HepG2 (cell line): ENCODE measurements around the gene SGSH. TPM values are rescaled to one million over a fixed set of nuclear protein-coding genes. Genes with fewer than 3 reads are reported as not detected.

ENCODE experiments used
- BCL6 ChIP-seq: IDR thresholded peaks from 2 replicates; pipeline ENCODE4 v1.6.1; 2016; ENCODE audit warnings: missing genetic modification reagents, missing compliant biosample characterization
- BRCA1 ChIP-seq: sonication (generic); formaldehyde crosslinking; IDR thresholded peaks from 2 replicates; pipeline ENCODE4 v1.4.0; 2020; ENCODE audit warnings: missing genetic modification reagents
- CBFB ChIP-seq: sonication (generic); formaldehyde crosslinking; IDR thresholded peaks from 2 replicates; pipeline ENCODE4 v1.4.0; 2020; ENCODE audit warnings: missing genetic modification reagents
- CHD2 ChIP-seq: IDR thresholded peaks from 2 replicates; pipeline ENCODE4 v1.6.1; 2011; ENCODE audit warnings: low read depth, low read length, improper control_type of control experiment
- FOXP1 ChIP-seq, 2 experiments: fragments of 450-650 bp in 1 of 2; IDR thresholded peaks; 2 replicates each; pipeline ENCODE4 v1.6.1; 2017 to 2018; ENCODE audit warnings: antibody characterized with exemption in 1 of 2
- IKZF1 ChIP-seq: fragments of 450-650 bp; IDR thresholded peaks from 2 replicates; pipeline ENCODE4 v1.7.1; 2016
- MED1 ChIP-seq: sonication (generic); formaldehyde crosslinking; IDR thresholded peaks from 2 replicates; pipeline ENCODE4 v1.4.0; 2020; ENCODE audit warnings: missing genetic modification reagents
- NR2F2 ChIP-seq: IDR thresholded peaks from 2 replicates; pipeline ENCODE4 v1.6.1; 2012; ENCODE audit warnings: low read depth, inconsistent platforms, borderline replicate concordance
- RNF2 ChIP-seq: fragments of 450-650 bp; conservative IDR thresholded peaks from 2 replicates; pipeline ENCODE4 v1.6.1; 2016; ENCODE audit warnings: low read depth
- ZBTB1 ChIP-seq: sonication (generic); formaldehyde crosslinking; IDR thresholded peaks from 2 replicates; pipeline ENCODE4 v1.4.0; 2020; ENCODE audit warnings: missing genetic modification reagents, borderline replicate concordance
- ZC3H13 ChIP-seq: sonication (generic); formaldehyde crosslinking; IDR thresholded peaks from 2 replicates; pipeline ENCODE4 v1.8.1; 2023; ENCODE audit warnings: mild to moderate bottlenecking, missing genetic modification reagents, moderate library complexity
- ZNF430 ChIP-seq: sonication (generic); formaldehyde crosslinking; IDR thresholded peaks from 2 replicates; pipeline ENCODE4 v1.9.0; 2021; ENCODE audit warnings: mild to moderate bottlenecking, missing genetic modification reagents
- ZNF646 ChIP-seq: sonication (generic); formaldehyde crosslinking; IDR thresholded peaks from 2 replicates; pipeline ENCODE4 v1.9.0; 2021; ENCODE audit warnings: mild to moderate bottlenecking, missing genetic modification reagents
- polyA plus RNA-seq, 8 experiments: library from polyadenylated mRNA; depleted of rRNA in 3 of 8; stranded (reverse) in 7 of 8; unstranded in 1 of 8; fragments of >200 nt; fragmentation: Illumina TruSeq in 4 of 8; extraction: Trizol in 4 of 8; gene quantifications; 2 replicates each; pipeline versions ENCODE4 v1.2.1 to v1.2.3, GENCODE V29; 2011 to 2016; ENCODE audit warnings: low read depth in 4 of 8, missing spikeins in 1 of 8, mixed read lengths in 1 of 8; ENCODE audit not compliant: insufficient read depth in 1 of 8
- total RNA-seq, 5 experiments: library from RNA; depleted of rRNA; stranded (reverse); fragments of >200 nt; fragmentation: Illumina TruSeq; extraction: Trizol; gene quantifications; 2 replicates each; pipeline ENCODE4 v1.2.3, GENCODE V29; 2016; ENCODE audit warnings: low read depth in 1 of 5
- TF ChIP-seq, protein P1 (sequence below): IDR thresholded peaks from 2 replicates; pipeline ENCODE4 v1.6.1; 2012; ENCODE audit warnings: low read length, improper control_type of control experiment
- TF ChIP-seq, protein P2 (sequence below): sonication (generic); formaldehyde crosslinking; IDR thresholded peaks from 2 replicates; pipeline ENCODE4 v1.4.0; 2020; ENCODE audit warnings: missing genetic modification reagents
- TF ChIP-seq, protein P3 (sequence below): sonication (generic); formaldehyde crosslinking; IDR thresholded peaks from 2 replicates; pipeline ENCODE4 v1.5.0; 2020; ENCODE audit warnings: mild to moderate bottlenecking, missing genetic modification reagents

Gene SGSH
- total and polyA plus RNA-seq, 2 of the 13 experiments (the other 11 are each of a cell fraction or from before 2014, with no cell fraction given): 12.2 to 17.6 TPM

- TF ChIP-seq, protein P1, sequence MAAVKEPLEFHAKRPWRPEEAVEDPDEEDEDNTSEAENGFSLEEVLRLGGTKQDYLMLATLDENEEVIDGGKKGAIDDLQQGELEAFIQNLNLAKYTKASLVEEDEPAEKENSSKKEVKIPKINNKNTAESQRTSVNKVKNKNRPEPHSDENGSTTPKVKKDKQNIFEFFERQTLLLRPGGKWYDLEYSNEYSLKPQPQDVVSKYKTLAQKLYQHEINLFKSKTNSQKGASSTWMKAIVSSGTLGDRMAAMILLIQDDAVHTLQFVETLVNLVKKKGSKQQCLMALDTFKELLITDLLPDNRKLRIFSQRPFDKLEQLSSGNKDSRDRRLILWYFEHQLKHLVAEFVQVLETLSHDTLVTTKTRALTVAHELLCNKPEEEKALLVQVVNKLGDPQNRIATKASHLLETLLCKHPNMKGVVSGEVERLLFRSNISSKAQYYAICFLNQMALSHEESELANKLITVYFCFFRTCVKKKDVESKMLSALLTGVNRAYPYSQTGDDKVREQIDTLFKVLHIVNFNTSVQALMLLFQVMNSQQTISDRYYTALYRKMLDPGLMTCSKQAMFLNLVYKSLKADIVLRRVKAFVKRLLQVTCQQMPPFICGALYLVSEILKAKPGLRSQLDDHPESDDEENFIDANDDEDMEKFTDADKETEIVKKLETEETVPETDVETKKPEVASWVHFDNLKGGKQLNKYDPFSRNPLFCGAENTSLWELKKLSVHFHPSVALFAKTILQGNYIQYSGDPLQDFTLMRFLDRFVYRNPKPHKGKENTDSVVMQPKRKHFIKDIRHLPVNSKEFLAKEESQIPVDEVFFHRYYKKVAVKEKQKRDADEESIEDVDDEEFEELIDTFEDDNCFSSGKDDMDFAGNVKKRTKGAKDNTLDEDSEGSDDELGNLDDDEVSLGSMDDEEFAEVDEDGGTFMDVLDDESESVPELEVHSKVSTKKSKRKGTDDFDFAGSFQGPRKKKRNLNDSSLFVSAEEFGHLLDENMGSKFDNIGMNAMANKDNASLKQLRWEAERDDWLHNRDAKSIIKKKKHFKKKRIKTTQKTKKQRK: no peak
- TF ChIP-seq MED1 (CRISPR knock-in tag) (no peak), NR2F2 (no peak), ZNF646 (CRISPR knock-in tag) (no peak), BCL6 (CRISPR knock-in tag) (peak; percentile 52; the same call in 1 of the 2 replicates), RNF2 (no peak), FOXP1 (IDR thresholded peaks at IDR 0.05) (no peak), FOXP1 (CRISPR knock-in tag; IDR thresholded peaks at IDR 0.05) (no peak), ZNF430 (0 out of 2 replicates have a peak, but pooled peaks have one; percentile 37), BRCA1 (CRISPR knock-in tag) (no peak), IKZF1 (no peak), CHD2 (no peak), CBFB (CRISPR knock-in tag) (no peak), ZC3H13 (CRISPR knock-in tag) (no peak), ZBTB1 (CRISPR knock-in tag) (no peak)
- TF ChIP-seq, protein P2, sequence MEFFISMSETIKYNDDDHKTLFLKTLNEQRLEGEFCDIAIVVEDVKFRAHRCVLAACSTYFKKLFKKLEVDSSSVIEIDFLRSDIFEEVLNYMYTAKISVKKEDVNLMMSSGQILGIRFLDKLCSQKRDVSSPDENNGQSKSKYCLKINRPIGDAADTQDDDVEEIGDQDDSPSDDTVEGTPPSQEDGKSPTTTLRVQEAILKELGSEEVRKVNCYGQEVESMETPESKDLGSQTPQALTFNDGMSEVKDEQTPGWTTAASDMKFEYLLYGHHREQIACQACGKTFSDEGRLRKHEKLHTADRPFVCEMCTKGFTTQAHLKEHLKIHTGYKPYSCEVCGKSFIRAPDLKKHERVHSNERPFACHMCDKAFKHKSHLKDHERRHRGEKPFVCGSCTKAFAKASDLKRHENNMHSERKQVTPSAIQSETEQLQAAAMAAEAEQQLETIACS (CRISPR knock-in tag): no peak
- TF ChIP-seq, protein P3, sequence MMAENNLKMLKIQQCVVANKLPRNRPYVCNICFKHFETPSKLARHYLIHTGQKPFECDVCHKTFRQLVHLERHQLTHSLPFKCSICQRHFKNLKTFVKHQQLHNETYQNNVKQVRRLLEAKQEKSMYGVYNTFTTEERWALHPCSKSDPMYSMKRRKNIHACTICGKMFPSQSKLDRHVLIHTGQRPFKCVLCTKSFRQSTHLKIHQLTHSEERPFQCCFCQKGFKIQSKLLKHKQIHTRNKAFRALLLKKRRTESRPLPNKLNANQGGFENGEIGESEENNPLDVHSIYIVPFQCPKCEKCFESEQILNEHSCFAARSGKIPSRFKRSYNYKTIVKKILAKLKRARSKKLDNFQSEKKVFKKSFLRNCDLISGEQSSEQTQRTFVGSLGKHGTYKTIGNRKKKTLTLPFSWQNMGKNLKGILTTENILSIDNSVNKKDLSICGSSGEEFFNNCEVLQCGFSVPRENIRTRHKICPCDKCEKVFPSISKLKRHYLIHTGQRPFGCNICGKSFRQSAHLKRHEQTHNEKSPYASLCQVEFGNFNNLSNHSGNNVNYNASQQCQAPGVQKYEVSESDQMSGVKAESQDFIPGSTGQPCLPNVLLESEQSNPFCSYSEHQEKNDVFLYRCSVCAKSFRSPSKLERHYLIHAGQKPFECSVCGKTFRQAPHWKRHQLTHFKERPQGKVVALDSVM (CRISPR knock-in tag): no peak
These were observed 28.1 kb downstream of the SGSH start (continued) for GRCh38 chr17:80191865-80192661.
